Gastrocnemius medialis (tissue), 4 donors: ENCODE measurements around the gene FAM83C.

Experiments used
- CTCF ChIP-seq, 5 experiments: fragments of 450-650 bp in 3 of 5; fragments of 200-600 bp in 2 of 5; sonication (generic) in 2 of 5; IDR thresholded peaks in 4 of 5; conservative IDR thresholded peaks in 1 of 5; 1 replicate in 4 of 5; 2 replicates in 1 of 5; pipeline ENCODE4 v1.5.1; 2016 to 2019; ENCODE audit warnings: antibody characterized with exemption in 5 of 5, mild to moderate bottlenecking in 3 of 5, moderate library complexity in 3 of 5
- POLR2A ChIP-seq, 2 donors: fragments of 450-650 bp; IDR thresholded peaks; one replicate each; pipeline ENCODE4 v1.6.1; 2017; ENCODE audit warnings: antibody characterized with exemption in 2 of 2, mild to moderate bottlenecking in 2 of 2, moderate library complexity in 2 of 2

- TF ChIP-seq POLR2A (IDR thresholded peaks at IDR 0.05) (no peak), CTCF (IDR thresholded peaks at IDR 0.05 in 4 of 5, conservative IDR thresholded peaks at IDR 0.05 in 1 of 5) (no peak)
These were observed 20.3 kb downstream of the FAM83C start for GRCh38 chr20:35271904-35272303.
